ENCODE measurements around the gene CORO2A.
"Not testable (repeated sequence)": the region's sequence is repeated elsewhere in the genome, so short reads cannot be mapped to it uniquely, and the experiment has no call there.

Gene CORO2A

DNA sequence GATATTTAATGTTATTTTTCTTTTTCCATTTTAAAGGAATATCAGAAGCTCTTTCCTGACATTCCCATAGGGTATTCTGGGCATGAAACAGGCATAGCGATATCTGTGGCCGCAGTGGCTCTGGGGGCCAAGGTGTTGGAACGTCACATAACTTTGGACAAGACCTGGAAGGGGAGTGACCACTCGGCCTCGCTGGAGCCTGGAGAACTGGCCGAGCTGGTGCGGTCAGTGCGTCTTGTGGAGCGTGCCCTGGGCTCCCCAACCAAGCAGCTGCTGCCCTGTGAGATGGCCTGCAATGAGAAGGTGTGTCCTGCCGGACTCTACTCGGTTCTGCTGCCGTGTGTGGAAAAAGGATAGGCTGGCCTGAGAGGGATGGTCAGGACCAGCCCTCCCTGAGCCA lies 111.7 kb downstream of the CORO2A start:
- DNase-seq: no peak

GRCh38 chr9:98080326-98080725 lies 112.1 kb downstream of the CORO2A start:
- DNase-seq: no peak

DNA sequence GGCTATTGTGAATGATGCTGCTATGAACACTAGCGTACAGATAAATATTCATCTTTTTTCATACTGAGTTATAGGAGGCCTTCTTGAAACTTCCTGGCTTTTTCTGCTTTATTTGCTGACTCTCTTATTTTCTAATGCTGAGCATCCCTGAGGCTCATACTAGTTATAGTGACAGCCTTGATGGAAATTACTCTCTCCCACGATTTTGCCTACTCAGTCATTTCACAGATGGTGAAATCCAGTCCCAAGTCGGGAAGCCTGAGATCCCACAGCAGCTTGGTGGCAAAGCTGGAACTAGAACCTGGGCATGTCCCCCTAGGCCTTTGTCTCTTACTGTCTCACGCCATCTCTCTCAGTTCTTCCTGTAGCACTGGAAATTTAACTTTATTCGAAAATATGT lies 113.5 kb downstream of the CORO2A start:
- no peak for DNase-seq

GRCh38 chr9:98076514-98076890 lies 115.9 kb downstream of the CORO2A start:
- DNase-seq: not testable (repeated sequence)

GRCh38 chr9:98075332-98075805 lies 117.1 kb downstream of the CORO2A start:
- DNase-seq: peak in 1 of 2 experiments; percentile 23

DNA sequence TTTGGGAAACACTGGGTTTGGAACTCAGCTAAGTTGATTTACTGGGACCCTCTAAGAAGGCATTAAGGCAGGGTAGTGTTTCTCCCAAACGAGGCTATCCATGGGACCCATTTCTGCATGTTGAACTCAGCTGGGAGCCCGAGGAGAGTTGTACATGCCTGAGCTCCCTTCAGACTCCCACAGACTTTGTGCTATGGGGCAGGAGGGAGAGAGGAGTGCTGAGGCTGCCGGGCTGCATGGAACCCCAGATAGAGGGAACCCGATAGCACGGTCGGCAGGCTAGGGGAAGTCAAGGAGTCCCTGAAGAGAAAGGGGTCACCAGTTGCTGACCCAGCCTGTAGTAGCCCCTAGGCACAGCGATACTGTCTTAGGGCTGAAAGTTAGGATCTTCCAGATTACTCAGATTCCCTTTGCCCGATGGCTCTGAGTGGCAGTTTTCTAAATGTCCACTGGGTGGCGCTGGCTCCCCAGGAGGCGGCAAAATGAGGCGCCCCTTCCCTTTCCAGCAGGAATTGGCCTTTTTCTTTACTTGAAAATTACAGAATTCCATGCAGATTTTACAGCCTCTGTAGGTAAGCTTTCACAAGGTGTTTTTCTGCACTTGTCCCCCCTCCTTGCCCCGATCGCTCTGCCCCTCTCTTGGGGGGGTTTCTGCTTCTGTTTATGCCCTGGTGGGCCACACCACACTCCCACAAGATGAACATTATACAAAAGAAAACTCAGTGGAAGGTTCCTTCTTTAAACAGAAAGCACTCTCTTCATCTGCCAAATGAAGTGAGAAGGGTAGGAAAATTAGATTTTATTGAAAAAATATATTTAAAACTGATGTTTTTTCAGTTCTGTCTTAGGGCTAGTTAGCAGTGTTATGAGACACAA lies 118.1 kb downstream of the CORO2A start:
- peak; percentile 49 to 56 for DNase-seq

GRCh38 chr9:98071737-98072136 lies 120.7 kb downstream of the CORO2A start:
- no peak for DNase-seq

Measured in stimulated activated CD4-positive, alpha-beta T cell treated with anti-CD3 and anti-CD28 coated beads, Interleukin-4, amount 100 ng/mL, for 4 hours (primary cell).